B cell (primary cell): ENCODE results near the gene MED22. TPM values are rescaled to one million over a fixed set of nuclear protein-coding genes. Genes with fewer than 3 reads are reported as not detected.
"Not testable (repeated sequence)": the region's sequence is repeated elsewhere in the genome, so short reads cannot be mapped to it uniquely, and the experiment has no call there.

Experiments used
- ATAC-seq: fragments of 200-7000 bp; cut with Tn5 transposase; one replicate; pipeline ENCODE4 v1.10.0; 2021; ENCODE audit warnings: low read depth, mild to moderate bottlenecking, moderate number of reproducible peaks, moderate library complexity
- CTCF ChIA-PET: fragments of 350-600 bp; sonication (Branson Sonifier 250); formaldehyde crosslinking; loops from one replicate; lab custom pipeline; 2021; ENCODE audit warnings: antibody characterized with exemption, inconsistent platforms; lab: Charles Lee
- POLR2A ChIA-PET: fragments of 350-600 bp; sonication (Branson Sonifier 250); formaldehyde crosslinking; loops from one replicate; lab custom pipeline; 2021; ENCODE audit warnings: antibody characterized with exemption; lab: Charles Lee
- DNase-seq: peaks from one replicate; pipeline ENCODE4 v3.0.0; 2013
- H2AFZ ChIP-seq: 2 replicates; pipeline ENCODE4 v1.6.1; 2012; ENCODE audit warnings: mild to moderate bottlenecking, low read depth, low read length; ENCODE audit not compliant: insufficient read depth, poor library complexity, severe bottlenecking
- H3K27ac ChIP-seq, 2 donors: 1 replicate in 1 of 2; 2 replicates in 1 of 2; pipeline ENCODE4 v1.5.1; 2012 to 2013; ENCODE audit warnings: low read length in 2 of 2, mild to moderate bottlenecking in 2 of 2, moderate library complexity in 1 of 2
- H3K27me3 ChIP-seq, 4 experiments: fragments of 200-600 bp in 1 of 4; sonication (generic) in 1 of 4; replicated peaks in 1 of 4; 1 replicate in 2 of 4; 2 replicates in 2 of 4; pipeline versions ENCODE4 v1.6.1 to v1.7.0; 2013 to 2016; ENCODE audit warnings: low read length in 3 of 4, mild to moderate bottlenecking in 2 of 4, mixed read lengths in 1 of 4, moderate library complexity in 1 of 4; ENCODE audit not compliant: insufficient read depth in 4 of 4, control insufficient read depth in 3 of 4; ENCODE audit errors: control extremely low read depth in 1 of 4
- H3K36me3 ChIP-seq, 2 experiments: replicated peaks in 1 of 2; 1 replicate in 1 of 2; 2 replicates in 1 of 2; pipeline versions ENCODE4 v1.6.1 to v1.7.1; 2013; ENCODE audit warnings: low read length in 1 of 2; ENCODE audit not compliant: insufficient read depth in 2 of 2, control insufficient read depth in 1 of 2; ENCODE audit errors: control extremely low read depth in 1 of 2, extremely low read depth in 1 of 2
- H3K4me1 ChIP-seq, 2 donors: fragments of 200-600 bp in 1 of 2; sonication (generic) in 1 of 2; 1 replicate in 1 of 2; 2 replicates in 1 of 2; pipeline versions ENCODE4 v1.5.1 to v1.6.1; 2013 to 2017; ENCODE audit warnings: low read length in 2 of 2; ENCODE audit not compliant: control insufficient read depth in 2 of 2, insufficient read depth in 2 of 2
- H3K4me2 ChIP-seq: replicated peaks from 2 replicates; pipeline ENCODE3; 2012; ENCODE audit warnings: mild to moderate bottlenecking, low read depth, low read length; ENCODE audit not compliant: poor library complexity, severe bottlenecking
- H3K4me3 ChIP-seq, 5 experiments: fragments of 200-600 bp in 1 of 5; sonication (generic) in 1 of 5; 1 replicate in 3 of 5; 2 replicates in 2 of 5; pipeline versions ENCODE4 v1.5.1 to v1.7.0; 2011 to 2016; ENCODE audit warnings: low read length in 4 of 5, mild to moderate bottlenecking in 4 of 5, low read depth in 2 of 5, control low read depth in 1 of 5, moderate library complexity in 1 of 5; ENCODE audit not compliant: insufficient read depth in 1 of 5; ENCODE audit errors: control extremely low read depth in 1 of 5, extremely low read depth in 1 of 5
- H3K79me2 ChIP-seq: fragments of 200-600 bp; sonication (generic); one replicate; pipeline ENCODE4 v1.6.0; 2016; ENCODE audit warnings: low read length; ENCODE audit not compliant: control insufficient read depth, insufficient read depth
- H3K9ac ChIP-seq: fragments of 200-600 bp; sonication (generic); 2 replicates; pipeline ENCODE4 v1.6.1; 2017; ENCODE audit warnings: mild to moderate bottlenecking, low read length, moderate library complexity
- H3K9me3 ChIP-seq, 3 donors: one replicate each; pipeline versions ENCODE4 v1.6.1 to v1.7.1; 2013; ENCODE audit warnings: low read length in 2 of 3; ENCODE audit not compliant: control insufficient read depth in 2 of 3, insufficient read depth in 1 of 3; ENCODE audit errors: control extremely low read depth in 1 of 3
- H4K20me1 ChIP-seq: 2 replicates; pipeline ENCODE4 v1.6.0; 2012; ENCODE audit warnings: mild to moderate bottlenecking, low read length; ENCODE audit not compliant: insufficient read depth, control insufficient read depth, poor library complexity, severe bottlenecking
- H3K27ac Mint-ChIP-seq: one replicate; pipeline ENCODE4 v1.8.0; 2021; ENCODE audit warnings: mixed read lengths
- H3K27me3 Mint-ChIP-seq: one replicate; pipeline ENCODE4 v1.8.0; 2021; ENCODE audit warnings: mixed read lengths
- H3K4me1 Mint-ChIP-seq: one replicate; pipeline ENCODE4 v1.8.0; 2021; ENCODE audit warnings: mixed read lengths
- H3K4me3 Mint-ChIP-seq: one replicate; pipeline ENCODE4 v1.8.0; 2021; ENCODE audit warnings: mixed read lengths
- H3K9me3 Mint-ChIP-seq: one replicate; pipeline ENCODE4 v1.8.0; 2022; ENCODE audit warnings: mixed read lengths; ENCODE audit not compliant: insufficient read depth
- EZH2 ChIP-seq: IDR thresholded peaks from 2 replicates; pipeline ENCODE4 v1.6.1; 2012; ENCODE audit warnings: borderline replicate concordance, low read depth, mild to moderate bottlenecking, moderate library complexity, low read length; ENCODE audit not compliant: insufficient read depth, poor library complexity, severe bottlenecking
- WGBS: methylation state at CpG from one replicate; pipeline ENCODE4 v1.1.5; 2013; ENCODE audit warnings: missing lambda C conversion rate; ENCODE audit not compliant: insufficient coverage; 5-methylcytosine and 5-hydroxymethylcytosine counted together
- intact Hi-C: fragments of 100-400 bp; cut with micrococcal nuclease; formaldehyde crosslinking; loops from one replicate; pipeline ENCODE4 v1.10.0; 2022
- polyA plus RNA-seq: library from polyadenylated mRNA; depleted of rRNA; stranded (reverse); fragments of >200 nt; gene quantifications from 2 replicates; pipeline ENCODE4 v1.2.3, GENCODE V29; 2012
- total RNA-seq, 2 donors: library from RNA; stranded (reverse); fragments of 120-200 nt in 1 of 2; gene quantifications; 1 replicate in 1 of 2; 2 replicates in 1 of 2; pipeline versions ENCODE4 v1.2.3 to v1.2.4, GENCODE V29; 2013 to 2022
- TF ChIP-seq, protein P1 (sequence below): fragments of 200-600 bp; IDR thresholded peaks from one replicate; pipeline ENCODE4 v1.8.0; 2022; ENCODE audit warnings: antibody characterized with exemption, mild to moderate bottlenecking

Gene MED22
- total and polyA plus RNA-seq, 2 donors (not counting 1 experiment from before 2014, with no cell fraction given), result 44.9 to 50.4 TPM

GRCh38 chr9:133301253-133302230, 46.4 kb downstream of the MED22 start:
- ChIA-PET POLR2A (no interaction called here), CTCF (no interaction called here)
- Mint-ChIP-seq H3K4me1 (no peaks in the 10 kb centered on the region), H3K27me3 (peaks cover 12% of the 10 kb centered on the region), H3K27ac (no peak overlapping the region), H3K4me3 (no peak overlapping the region), H3K9me3 (no peaks in the 10 kb centered on the region)
- no peaks in the 10 kb centered on the region for H3K9me3 ChIP-seq
- DNase-seq, result no peak
- TF ChIP-seq, protein P1, sequence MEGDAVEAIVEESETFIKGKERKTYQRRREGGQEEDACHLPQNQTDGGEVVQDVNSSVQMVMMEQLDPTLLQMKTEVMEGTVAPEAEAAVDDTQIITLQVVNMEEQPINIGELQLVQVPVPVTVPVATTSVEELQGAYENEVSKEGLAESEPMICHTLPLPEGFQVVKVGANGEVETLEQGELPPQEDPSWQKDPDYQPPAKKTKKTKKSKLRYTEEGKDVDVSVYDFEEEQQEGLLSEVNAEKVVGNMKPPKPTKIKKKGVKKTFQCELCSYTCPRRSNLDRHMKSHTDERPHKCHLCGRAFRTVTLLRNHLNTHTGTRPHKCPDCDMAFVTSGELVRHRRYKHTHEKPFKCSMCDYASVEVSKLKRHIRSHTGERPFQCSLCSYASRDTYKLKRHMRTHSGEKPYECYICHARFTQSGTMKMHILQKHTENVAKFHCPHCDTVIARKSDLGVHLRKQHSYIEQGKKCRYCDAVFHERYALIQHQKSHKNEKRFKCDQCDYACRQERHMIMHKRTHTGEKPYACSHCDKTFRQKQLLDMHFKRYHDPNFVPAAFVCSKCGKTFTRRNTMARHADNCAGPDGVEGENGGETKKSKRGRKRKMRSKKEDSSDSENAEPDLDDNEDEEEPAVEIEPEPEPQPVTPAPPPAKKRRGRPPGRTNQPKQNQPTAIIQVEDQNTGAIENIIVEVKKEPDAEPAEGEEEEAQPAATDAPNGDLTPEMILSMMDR, result no peak
- TF ChIP-seq EZH2, result no peak
- intact Hi-C loops, result no loop called here
- no peaks in the 10 kb centered on the region for H4K20me1 ChIP-seq
- ATAC-seq, result no peak
- H3K4me1 ChIP-seq, result no peaks in the 10 kb centered on the region
- no peak overlapping the region for H3K4me3 ChIP-seq
- no peak overlapping the region for H2AFZ ChIP-seq
- no peaks in the 10 kb centered on the region for H3K36me3 ChIP-seq
- WGBS, result 95% methylated on average over 13 of the region's 13 CpGs
- H3K27me3 ChIP-seq, result no peaks in the 10 kb centered on the region
- no peak overlapping the region for H3K4me2 ChIP-seq
- H3K27ac ChIP-seq, result no peak overlapping the region
- no peak overlapping the region for H3K9ac ChIP-seq
- H3K79me2 ChIP-seq, result no peaks in the 10 kb centered on the region

- H3K4me3 ChIP-seq, H3K4me3 Mint-ChIP-seq, H3K4me1 ChIP-seq, H3K36me3 ChIP-seq, H4K20me1 ChIP-seq, CTCF ChIA-PET, H3K27me3 ChIP-seq, DNase-seq, H3K9me3 ChIP-seq, H3K79me2 ChIP-seq, H3K9ac ChIP-seq, H3K9me3 Mint-ChIP-seq, POLR2A ChIA-PET, H3K27me3 Mint-ChIP-seq, H3K4me1 Mint-ChIP-seq, H3K4me2 ChIP-seq, intact Hi-C loops, H3K27ac ChIP-seq, ATAC-seq, H2AFZ ChIP-seq, H3K27ac Mint-ChIP-seq: not testable (repeated sequence)
- WGBS, result 94% methylated on average over 2 of the region's 16 CpGs
Measured at GRCh38 chr9:133299996-133300395, 47.9 kb downstream of the MED22 start.
